Activated naive CD4-positive, alpha-beta T cell treated with anti-CD3 and anti-CD28 coated beads, Interleukin-2, amount 10 ng/mL, durations not matched to agents 7 days and 5 days (primary cell): ENCODE data around the gene RBM19.

ENCODE experiments used
- CTCF ChIA-PET: fragments of 350-600 bp; sonication (Branson Sonifier 250); formaldehyde crosslinking; loops from one replicate; lab custom pipeline; 2021; ENCODE audit warnings: antibody characterized with exemption; lab: Charles Lee
- DNase-seq: peaks from one replicate; pipeline ENCODE4 v3.0.0-alpha.2; 2020
- H3K27ac Mint-ChIP-seq: one replicate; pipeline ENCODE4 v1.8.0; 2021; ENCODE audit warnings: mild to moderate bottlenecking, moderate library complexity, mixed read lengths
- H3K27me3 Mint-ChIP-seq: one replicate; pipeline ENCODE4 v1.8.0; 2021; ENCODE audit warnings: mild to moderate bottlenecking, mixed read lengths
- H3K36me3 Mint-ChIP-seq: one replicate; pipeline ENCODE4 v1.8.0; 2021; ENCODE audit warnings: mixed read lengths
- H3K4me1 Mint-ChIP-seq: one replicate; pipeline ENCODE4 v1.8.0; 2021; ENCODE audit warnings: mixed read lengths
- H3K4me3 Mint-ChIP-seq: one replicate; pipeline ENCODE4 v1.8.0; 2021; ENCODE audit warnings: mild to moderate bottlenecking, moderate library complexity, mixed read lengths
- H3K9me3 Mint-ChIP-seq: one replicate; pipeline ENCODE4 v1.8.0; 2021; ENCODE audit warnings: mixed read lengths

RBM19 gene

DNA sequence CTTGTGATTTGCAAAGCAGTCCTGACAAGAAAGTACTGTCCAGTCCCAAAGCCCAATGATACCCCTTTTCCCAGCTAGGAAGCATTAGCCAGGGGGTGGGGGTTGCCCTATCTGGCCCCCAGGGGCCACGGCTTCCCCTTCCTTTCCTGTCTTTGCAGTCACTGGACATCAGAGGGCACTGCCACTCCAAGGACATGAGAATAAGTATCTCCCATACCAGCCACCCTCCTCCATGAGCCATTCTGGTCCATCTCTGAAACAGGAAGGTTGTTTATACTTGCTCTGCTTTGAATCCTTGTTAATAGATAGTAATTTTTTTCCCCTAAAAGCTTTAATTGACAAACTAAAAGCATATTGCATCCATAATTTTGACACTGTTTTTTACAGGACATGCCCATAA lies 29.7 kb downstream of the RBM19 start:
- Mint-ChIP-seq H3K36me3 (peaks cover 19% of the 10 kb centered on the region), H3K27ac (no peak overlapping the region), H3K9me3 (no peaks in the 10 kb centered on the region), H3K4me3 (no peak overlapping the region), H3K27me3 (no peaks in the 10 kb centered on the region), H3K4me1 (no peaks in the 10 kb centered on the region)
- DNase-seq: no peak
- CTCF ChIA-PET: no interaction called here

DNA sequence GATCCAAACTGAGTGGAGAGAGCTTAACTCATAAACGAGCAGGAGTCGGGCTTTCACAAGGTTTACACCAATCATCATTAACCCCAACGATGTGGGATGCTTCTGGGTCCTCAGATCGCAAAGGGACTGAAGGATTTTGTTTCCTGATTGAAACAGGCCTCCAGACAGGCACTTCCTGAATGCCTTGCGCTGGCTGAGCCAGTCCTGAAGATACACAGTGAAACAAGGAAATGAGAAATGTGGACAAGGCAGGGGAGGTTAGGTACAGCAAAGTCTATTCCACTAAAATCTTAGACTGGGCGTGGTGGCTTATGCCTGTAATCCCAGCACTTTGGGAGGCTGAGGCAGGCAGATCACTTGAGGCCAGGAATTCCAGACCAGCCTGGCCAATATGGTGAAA lies 30.7 kb downstream of the RBM19 start:
- H3K4me3 Mint-ChIP-seq: no peak overlapping the region
- H3K27ac Mint-ChIP-seq: no peak overlapping the region
- CTCF ChIA-PET: no interaction called here
- no peak for DNase-seq
- no peaks in the 10 kb centered on the region for H3K27me3 Mint-ChIP-seq
- no peaks in the 10 kb centered on the region for H3K9me3 Mint-ChIP-seq
- H3K36me3 Mint-ChIP-seq: peaks cover 15% of the 10 kb centered on the region
- H3K4me1 Mint-ChIP-seq: no peaks in the 10 kb centered on the region

DNA sequence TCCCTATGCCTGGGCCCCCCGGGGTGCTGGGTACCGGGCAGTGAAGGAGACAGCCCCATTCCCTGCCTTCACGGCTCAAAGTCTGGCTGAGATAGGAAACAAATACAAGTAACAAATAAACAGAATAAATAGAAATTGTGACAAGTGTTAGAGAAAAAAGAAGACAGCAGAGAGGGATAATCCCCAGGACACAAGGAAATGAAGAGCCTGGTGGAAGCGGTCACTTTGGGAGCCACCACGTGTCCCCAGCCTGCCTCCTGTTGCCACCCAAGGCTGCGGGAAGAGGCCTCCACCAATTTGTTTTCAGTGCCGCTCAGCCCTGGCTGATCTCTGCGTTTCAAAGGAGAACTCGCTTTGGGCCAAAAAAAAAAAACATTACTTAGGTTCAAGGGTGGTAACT lies 31.2 kb downstream of the RBM19 start:
- peaks cover 14% of the 10 kb centered on the region for H3K36me3 Mint-ChIP-seq
- H3K4me1 Mint-ChIP-seq: no peaks in the 10 kb centered on the region
- H3K27me3 Mint-ChIP-seq: no peaks in the 10 kb centered on the region
- CTCF ChIA-PET: no interaction called here
- H3K4me3 Mint-ChIP-seq: no peak overlapping the region
- no peak overlapping the region for H3K27ac Mint-ChIP-seq
- no peak for DNase-seq
- H3K9me3 Mint-ChIP-seq: no peaks in the 10 kb centered on the region

DNA sequence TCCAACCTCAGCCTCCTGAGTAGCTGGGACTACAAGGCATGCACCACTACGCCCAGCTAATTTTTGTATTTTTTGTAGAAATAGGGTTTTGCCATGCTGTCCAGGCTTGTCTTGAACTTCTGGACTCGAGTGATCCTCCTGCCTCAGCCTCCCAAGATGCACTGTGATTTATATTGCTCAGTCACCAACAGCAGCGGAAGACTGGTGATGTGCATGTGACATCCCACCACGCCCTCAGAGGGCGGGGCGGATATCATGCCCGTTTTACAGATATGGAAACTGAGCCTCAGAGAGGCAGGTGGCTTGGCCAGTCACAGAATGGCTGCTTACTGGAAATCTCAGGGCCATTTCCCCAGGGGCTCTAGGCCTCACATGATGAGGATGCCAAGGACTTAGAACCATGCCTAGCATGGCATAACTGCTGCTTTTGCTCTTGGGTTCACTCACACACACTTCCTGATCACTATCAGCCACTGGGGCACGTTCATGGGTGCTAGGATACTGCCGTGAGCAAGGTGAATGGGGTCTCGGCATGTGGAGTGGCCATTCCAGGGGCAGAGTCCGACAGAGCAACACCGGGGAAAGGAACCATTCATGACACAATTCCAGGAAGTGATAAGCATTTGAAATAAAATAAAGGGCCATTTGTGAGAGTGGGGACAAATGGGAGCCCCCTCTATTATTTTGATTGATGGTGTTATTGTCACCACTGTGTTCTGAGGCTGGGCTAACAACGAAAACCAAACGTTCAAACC lies 31.9 kb downstream of the RBM19 start:
- Mint-ChIP-seq H3K27ac (no peak overlapping the region), H3K27me3 (no peaks in the 10 kb centered on the region), H3K9me3 (no peaks in the 10 kb centered on the region), H3K36me3 (peaks cover 12% of the 10 kb centered on the region), H3K4me3 (no peak overlapping the region), H3K4me1 (peaks cover 4% of the 10 kb centered on the region)
- CTCF ChIA-PET: no interaction called here
- DNase-seq: no peak

DNA sequence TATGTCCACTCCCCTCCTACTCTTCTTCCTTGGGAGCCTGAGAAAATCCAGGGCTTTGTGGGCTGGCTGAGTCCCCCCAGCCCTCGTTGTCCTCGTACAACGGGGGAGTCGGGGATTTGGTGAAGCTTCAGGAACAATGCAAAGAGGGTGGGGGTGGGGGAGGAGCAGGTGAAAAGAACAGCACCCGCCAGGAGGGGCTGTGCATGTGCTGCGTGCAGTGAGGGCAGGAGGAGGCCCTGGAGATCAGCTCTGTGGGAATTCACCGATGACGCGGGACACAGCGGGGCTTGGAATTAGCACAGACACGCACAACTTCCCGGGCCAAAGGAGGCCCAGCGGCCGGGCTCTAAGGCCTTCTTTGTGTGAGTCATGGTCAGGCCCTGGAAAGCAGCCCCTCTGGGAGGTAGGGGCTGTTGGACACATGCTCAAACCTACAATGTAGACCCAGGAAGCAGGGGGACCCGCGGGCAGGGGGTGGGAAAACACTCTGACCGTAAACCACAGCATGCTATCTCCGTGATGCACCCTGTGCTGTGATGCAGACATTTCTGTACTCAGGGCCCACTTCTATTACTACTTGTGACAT lies 32.8 kb downstream of the RBM19 start:
- H3K36me3 Mint-ChIP-seq: peaks cover 6% of the 10 kb centered on the region

DNA sequence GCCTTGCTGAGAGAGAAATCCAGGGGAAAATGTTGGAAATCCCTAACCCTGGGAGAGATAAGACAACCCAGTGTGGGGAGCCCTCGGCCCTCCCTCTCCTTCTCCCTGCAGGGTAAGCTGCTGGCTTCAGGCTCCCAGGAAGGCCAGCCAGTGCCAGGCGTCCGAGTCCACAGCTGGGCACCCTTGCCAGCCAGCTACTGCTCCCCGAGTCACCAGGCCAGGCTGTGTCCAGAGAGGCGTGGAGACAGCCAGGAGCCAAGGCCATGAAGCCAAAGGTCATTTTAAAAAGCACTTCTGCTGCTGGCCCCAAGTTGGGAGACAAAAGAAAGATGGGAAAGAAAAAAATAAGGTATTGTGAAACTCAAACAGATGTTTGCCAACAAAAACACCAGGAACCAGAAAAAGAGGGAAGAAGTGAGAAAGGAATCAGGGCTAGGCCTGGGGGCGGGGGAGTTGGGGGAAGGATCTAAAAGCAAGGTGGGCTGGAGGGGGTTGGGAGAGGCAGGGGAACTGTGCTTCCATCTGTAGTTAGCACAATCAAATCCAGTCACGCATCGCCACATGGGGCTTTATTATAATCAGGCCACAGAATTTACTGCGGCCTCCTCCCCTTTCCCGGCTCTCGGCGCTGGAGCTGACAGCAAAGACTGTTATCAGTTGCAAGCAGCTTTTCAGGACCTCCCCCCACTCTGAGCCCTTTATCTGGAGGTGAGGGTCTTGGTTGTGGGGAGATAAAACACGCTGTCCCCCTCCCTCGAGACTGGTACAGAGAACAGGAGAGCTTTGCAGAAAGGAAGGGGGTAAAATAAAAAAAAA lies 33.5 kb downstream of the RBM19 start:
- H3K27me3 Mint-ChIP-seq: no peaks in the 10 kb centered on the region
- no peaks in the 10 kb centered on the region for H3K9me3 Mint-ChIP-seq
- no peak overlapping the region for H3K27ac Mint-ChIP-seq
- CTCF ChIA-PET: no interaction called here
- H3K4me3 Mint-ChIP-seq: no peak overlapping the region
- peaks cover 6% of the 10 kb centered on the region for H3K4me1 Mint-ChIP-seq
- DNase-seq: no peak
- peaks cover 6% of the 10 kb centered on the region for H3K36me3 Mint-ChIP-seq

More for the DNA sequence above, 32.8 kb downstream of the RBM19 start:
- Mint-ChIP-seq H3K27ac (no peak overlapping the region), H3K4me1 (peaks cover 6% of the 10 kb centered on the region), H3K4me3 (no peak overlapping the region), H3K9me3 (no peaks in the 10 kb centered on the region), H3K27me3 (no peaks in the 10 kb centered on the region)
- CTCF ChIA-PET: no interaction called here
- no peak for DNase-seq

DNA sequence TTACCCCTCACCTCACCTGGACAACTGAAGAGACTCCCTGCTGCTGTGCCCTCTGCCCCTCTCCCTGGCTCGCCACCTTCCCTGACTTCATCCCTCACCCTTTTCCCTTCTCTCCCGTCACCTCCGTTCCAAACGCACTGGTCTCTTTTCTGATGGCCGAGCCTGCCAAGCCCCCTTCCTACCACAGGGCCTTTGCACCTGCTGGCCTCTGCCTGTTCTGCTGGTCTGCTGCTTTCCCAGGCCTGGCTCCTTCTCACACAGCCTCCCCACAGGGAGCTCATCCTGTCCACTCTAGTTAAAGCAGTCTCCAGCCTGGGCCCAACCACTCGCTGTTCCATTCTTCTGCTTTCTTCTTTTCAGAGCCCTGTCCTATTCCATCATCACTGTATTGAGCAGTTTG lies 34.6 kb downstream of the RBM19 start:
- H3K4me3 Mint-ChIP-seq: no peak overlapping the region
- H3K36me3 Mint-ChIP-seq: peaks cover 12% of the 10 kb centered on the region
- H3K9me3 Mint-ChIP-seq: no peaks in the 10 kb centered on the region
- CTCF ChIA-PET: no interaction called here
- peaks cover 14% of the 10 kb centered on the region for H3K4me1 Mint-ChIP-seq
- no peak overlapping the region for H3K27ac Mint-ChIP-seq
- no peak for DNase-seq
- no peaks in the 10 kb centered on the region for H3K27me3 Mint-ChIP-seq

DNA sequence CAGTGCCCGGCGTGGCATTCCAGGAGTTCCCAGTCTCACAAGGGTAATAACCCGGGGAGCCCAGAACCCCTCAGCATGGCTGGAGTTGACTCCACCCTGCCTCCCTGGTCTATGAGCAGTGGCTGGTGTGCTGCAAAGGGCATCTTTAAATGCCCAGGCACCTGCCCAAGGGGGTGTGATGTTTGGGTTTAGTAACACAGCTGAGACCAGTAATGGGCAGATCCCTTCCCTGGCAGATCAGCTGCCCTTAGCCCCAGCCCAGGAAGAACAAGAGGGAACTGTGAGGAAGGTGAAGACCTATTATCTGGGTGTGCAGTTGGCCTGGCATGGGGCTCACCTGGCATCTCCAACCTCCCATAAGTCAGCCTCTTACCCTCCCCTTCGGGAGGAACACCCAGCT lies 35.9 kb downstream of the RBM19 start:
- peak overlapping the region; percentile 17 for H3K27ac Mint-ChIP-seq
- DNase-seq: no peak
- peaks cover 18% of the 10 kb centered on the region for H3K4me1 Mint-ChIP-seq
- no peaks in the 10 kb centered on the region for H3K9me3 Mint-ChIP-seq
- H3K4me3 Mint-ChIP-seq: no peak overlapping the region
- no peaks in the 10 kb centered on the region for H3K27me3 Mint-ChIP-seq
- peaks cover 22% of the 10 kb centered on the region for H3K36me3 Mint-ChIP-seq
- CTCF ChIA-PET: no interaction called here

DNA sequence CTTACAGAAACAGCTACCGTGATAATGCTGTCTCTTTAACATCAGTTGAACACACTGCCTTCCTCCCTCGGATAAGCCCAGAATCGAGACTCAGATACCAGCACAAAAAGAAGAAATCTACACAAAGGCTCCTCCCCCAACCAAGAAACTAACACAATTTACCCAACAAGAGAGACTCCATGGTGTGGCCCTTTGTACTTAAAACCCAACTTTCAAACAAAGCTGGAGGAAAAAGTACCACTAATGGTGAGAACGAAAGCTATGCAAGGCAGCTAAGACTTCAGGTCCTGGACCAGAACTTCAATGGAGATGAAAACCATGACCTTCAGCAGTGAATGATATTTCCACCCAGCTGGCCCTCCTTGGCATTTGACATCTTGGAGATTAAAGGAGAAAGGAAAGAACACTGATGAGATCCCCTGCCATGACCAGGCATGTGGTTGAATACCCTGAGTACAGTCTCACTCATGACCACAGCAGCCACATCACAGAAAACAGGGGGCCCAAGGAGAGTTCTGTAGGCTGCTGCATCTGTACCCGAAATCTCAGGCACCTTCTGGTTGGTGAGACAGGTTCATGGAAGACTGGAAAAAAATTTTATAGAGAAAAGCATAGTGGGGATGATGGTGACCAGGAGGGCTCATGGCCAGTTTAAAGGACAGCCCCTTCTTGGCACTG lies 36.7 kb downstream of the RBM19 start:
- H3K9me3 Mint-ChIP-seq: no peaks in the 10 kb centered on the region
- no peak overlapping the region for H3K27ac Mint-ChIP-seq
- H3K27me3 Mint-ChIP-seq: no peaks in the 10 kb centered on the region
- CTCF ChIA-PET: no interaction called here
- H3K4me1 Mint-ChIP-seq: peaks cover 18% of the 10 kb centered on the region
- DNase-seq: no peak
- peaks cover 24% of the 10 kb centered on the region for H3K36me3 Mint-ChIP-seq
- H3K4me3 Mint-ChIP-seq: no peak overlapping the region

DNA sequence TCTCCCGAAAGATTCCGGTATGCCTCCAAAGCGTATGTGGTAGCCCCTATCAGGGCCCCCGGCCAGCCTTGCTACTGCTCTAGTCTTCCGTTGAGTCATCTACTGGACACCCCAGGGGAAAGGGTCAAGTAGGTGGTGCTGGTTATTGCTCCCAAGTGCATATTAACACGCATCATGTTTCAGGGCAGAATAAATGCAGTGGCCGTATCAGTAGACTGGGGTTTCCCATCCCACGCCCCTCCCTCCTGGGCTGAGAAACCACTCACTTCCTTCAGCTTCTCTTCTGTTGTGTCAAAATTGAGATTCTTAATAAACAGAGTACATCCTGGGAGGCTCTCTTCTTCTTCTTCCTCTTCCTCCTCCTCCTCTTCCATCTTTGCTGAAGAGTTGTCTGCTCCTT lies 39.3 kb downstream of the RBM19 start:
- CTCF ChIA-PET: no interaction called here
- Mint-ChIP-seq H3K4me1 (peaks cover 18% of the 10 kb centered on the region), H3K27me3 (no peaks in the 10 kb centered on the region), H3K9me3 (no peaks in the 10 kb centered on the region), H3K4me3 (no peak overlapping the region), H3K36me3 (peaks cover 34% of the 10 kb centered on the region), H3K27ac (no peak overlapping the region)
- DNase-seq: no peak

DNA sequence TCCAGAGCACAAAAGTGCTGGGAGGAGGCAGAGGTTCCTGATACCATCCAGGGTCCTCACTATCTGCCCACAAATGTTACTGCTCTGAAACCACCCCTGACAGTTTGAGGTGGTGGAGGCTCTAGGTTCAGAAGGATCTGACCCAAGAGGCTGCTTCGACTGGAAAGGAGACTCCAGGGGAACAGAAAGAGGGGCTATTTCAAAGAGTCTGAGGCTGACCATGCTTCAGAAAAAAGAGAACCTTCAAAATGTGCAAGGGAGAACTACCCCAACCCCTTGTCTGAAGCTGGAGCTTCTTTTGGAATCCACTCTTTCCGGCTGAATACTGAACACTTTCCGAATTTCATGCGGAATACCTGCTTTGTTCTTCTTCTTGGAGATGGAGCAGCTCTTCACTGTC lies 41.8 kb downstream of the RBM19 start:
- CTCF ChIA-PET: no interaction called here
- DNase-seq: no peak
- no peaks in the 10 kb centered on the region for H3K27me3 Mint-ChIP-seq
- no peak overlapping the region for H3K27ac Mint-ChIP-seq
- H3K4me1 Mint-ChIP-seq: peaks cover 14% of the 10 kb centered on the region
- H3K36me3 Mint-ChIP-seq: peaks cover 34% of the 10 kb centered on the region
- no peaks in the 10 kb centered on the region for H3K9me3 Mint-ChIP-seq
- H3K4me3 Mint-ChIP-seq: no peak overlapping the region

DNA sequence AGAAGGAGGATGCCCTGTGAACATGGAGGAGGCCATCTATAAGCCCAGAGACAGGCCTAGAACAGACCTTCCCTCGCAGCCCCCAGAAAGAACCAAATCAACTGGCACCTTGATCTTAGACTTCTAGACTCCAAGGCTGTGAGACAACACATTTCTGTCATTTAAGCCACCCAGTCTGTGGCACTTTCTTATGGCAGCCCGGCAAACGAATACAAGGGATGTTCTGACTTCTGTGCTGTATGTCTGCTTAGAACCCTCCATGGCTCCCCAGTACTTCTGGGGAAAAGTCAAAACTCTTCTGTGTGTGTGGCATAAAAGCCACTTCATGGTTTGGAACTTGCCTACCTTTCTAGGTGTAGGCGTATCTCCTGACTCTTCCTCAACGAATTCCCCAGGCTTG lies 42.9 kb downstream of the RBM19 start:
- CTCF ChIA-PET: no interaction called here
- Mint-ChIP-seq H3K4me3 (no peak overlapping the region), H3K9me3 (no peaks in the 10 kb centered on the region), H3K27me3 (no peaks in the 10 kb centered on the region), H3K36me3 (peaks cover 34% of the 10 kb centered on the region), H3K27ac (no peak overlapping the region), H3K4me1 (peaks cover 12% of the 10 kb centered on the region)
- no peak for DNase-seq

DNA sequence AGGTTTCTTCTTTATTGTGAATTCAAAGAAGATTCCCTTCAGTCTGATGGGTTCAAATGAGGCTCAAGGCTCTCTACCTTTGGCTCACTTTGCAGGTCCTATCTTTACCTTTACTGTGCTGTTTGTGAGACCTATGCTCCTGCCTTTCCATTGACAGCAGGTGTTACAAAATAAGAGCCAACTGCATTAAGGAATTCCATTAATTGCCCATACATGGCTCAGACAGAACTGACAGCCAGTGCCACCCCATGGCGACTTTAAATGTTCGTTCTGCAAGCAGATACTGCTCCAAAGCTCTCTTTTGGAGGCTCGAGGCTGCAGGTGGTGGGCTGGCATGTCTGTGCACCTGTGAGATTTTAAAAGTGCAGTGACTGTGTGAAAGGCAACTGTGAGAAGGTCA lies 44.7 kb downstream of the RBM19 start:
- DNase-seq: no peak
- Mint-ChIP-seq H3K4me1 (peaks cover 3% of the 10 kb centered on the region), H3K36me3 (peaks cover 29% of the 10 kb centered on the region), H3K4me3 (no peak overlapping the region), H3K27me3 (no peaks in the 10 kb centered on the region), H3K27ac (no peak overlapping the region), H3K9me3 (no peaks in the 10 kb centered on the region)
- CTCF ChIA-PET: no interaction called here

DNA sequence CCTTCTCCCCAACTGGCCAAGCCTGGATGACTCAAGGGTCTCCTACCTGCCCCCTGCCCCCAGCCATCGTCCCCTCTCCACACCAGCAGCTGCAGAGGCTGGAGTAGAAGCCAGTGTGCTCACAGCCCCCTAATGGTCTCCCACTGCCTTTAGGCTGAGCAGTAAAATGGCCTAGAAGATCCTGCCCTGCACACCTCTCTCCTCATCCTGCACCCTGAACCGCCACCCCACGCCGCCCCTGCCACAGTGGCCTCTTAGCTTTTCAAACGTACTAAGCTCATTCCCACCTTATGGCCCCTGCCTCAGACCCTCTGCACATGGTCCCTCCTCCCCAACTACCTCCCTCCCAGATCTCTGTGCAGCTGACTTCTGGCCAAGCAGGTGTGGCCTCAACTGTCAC lies 46.3 kb downstream of the RBM19 start:
- Mint-ChIP-seq H3K4me3 (no peak overlapping the region), H3K9me3 (no peaks in the 10 kb centered on the region), H3K27me3 (no peaks in the 10 kb centered on the region), H3K36me3 (peaks cover 19% of the 10 kb centered on the region), H3K27ac (no peak overlapping the region), H3K4me1 (no peaks in the 10 kb centered on the region)
- DNase-seq: no peak
- CTCF ChIA-PET: no interaction called here
